Panc1 (cell line): ENCODE measurements around the gene CC2D1B.

Experiments used
- POLR2AphosphoS5 ChIP-seq: IDR thresholded peaks from 2 replicates; pipeline ENCODE4 v1.6.1; 2012; ENCODE audit warnings: mild to moderate bottlenecking, low read depth, low read length, moderate library complexity
- SIN3A ChIP-seq: IDR thresholded peaks from 2 replicates; pipeline ENCODE4 v1.6.1; 2012; ENCODE audit warnings: low read depth, mild to moderate bottlenecking, low read length, moderate library complexity, borderline replicate concordance; ENCODE audit not compliant: insufficient read depth
- TF ChIP-seq, protein P1 (sequence below): fragments of 450-650 bp; IDR thresholded peaks from 2 replicates; pipeline ENCODE4 v1.5.1; 2017; ENCODE audit warnings: mild to moderate bottlenecking
- TF ChIP-seq, protein P2 (sequence below), 2 experiments: IDR thresholded peaks; 2 replicates each; pipeline ENCODE4 v1.6.1; 2011 to 2012; ENCODE audit warnings: low read depth in 2 of 2, control low read depth in 1 of 2, low read length in 1 of 2, mild to moderate bottlenecking in 1 of 2, moderate library complexity in 1 of 2; ENCODE audit not compliant: insufficient read depth in 1 of 2

DNA sequence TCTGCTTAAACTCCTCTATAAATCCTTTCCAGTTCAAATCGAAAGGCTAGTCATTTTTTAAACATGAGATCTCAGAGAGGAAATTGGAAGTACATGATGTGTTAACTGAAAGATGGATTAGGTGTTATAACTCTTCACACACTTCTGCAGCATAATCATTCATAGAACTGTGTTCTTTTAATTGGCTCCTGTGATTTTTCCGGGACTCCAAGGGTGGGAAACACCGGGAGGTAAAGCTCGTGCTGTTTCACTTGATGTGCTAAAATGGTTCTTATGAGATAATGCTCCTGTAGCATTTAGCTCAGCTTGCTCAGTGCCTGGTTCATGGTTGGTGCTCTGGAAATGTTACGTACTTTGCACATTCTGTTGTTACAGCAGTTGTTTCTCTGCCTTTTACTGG, 40.2 kb downstream of the CC2D1B start:
- TF ChIP-seq, protein P1, sequence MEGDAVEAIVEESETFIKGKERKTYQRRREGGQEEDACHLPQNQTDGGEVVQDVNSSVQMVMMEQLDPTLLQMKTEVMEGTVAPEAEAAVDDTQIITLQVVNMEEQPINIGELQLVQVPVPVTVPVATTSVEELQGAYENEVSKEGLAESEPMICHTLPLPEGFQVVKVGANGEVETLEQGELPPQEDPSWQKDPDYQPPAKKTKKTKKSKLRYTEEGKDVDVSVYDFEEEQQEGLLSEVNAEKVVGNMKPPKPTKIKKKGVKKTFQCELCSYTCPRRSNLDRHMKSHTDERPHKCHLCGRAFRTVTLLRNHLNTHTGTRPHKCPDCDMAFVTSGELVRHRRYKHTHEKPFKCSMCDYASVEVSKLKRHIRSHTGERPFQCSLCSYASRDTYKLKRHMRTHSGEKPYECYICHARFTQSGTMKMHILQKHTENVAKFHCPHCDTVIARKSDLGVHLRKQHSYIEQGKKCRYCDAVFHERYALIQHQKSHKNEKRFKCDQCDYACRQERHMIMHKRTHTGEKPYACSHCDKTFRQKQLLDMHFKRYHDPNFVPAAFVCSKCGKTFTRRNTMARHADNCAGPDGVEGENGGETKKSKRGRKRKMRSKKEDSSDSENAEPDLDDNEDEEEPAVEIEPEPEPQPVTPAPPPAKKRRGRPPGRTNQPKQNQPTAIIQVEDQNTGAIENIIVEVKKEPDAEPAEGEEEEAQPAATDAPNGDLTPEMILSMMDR, result no peak
- TF ChIP-seq, protein P2, sequence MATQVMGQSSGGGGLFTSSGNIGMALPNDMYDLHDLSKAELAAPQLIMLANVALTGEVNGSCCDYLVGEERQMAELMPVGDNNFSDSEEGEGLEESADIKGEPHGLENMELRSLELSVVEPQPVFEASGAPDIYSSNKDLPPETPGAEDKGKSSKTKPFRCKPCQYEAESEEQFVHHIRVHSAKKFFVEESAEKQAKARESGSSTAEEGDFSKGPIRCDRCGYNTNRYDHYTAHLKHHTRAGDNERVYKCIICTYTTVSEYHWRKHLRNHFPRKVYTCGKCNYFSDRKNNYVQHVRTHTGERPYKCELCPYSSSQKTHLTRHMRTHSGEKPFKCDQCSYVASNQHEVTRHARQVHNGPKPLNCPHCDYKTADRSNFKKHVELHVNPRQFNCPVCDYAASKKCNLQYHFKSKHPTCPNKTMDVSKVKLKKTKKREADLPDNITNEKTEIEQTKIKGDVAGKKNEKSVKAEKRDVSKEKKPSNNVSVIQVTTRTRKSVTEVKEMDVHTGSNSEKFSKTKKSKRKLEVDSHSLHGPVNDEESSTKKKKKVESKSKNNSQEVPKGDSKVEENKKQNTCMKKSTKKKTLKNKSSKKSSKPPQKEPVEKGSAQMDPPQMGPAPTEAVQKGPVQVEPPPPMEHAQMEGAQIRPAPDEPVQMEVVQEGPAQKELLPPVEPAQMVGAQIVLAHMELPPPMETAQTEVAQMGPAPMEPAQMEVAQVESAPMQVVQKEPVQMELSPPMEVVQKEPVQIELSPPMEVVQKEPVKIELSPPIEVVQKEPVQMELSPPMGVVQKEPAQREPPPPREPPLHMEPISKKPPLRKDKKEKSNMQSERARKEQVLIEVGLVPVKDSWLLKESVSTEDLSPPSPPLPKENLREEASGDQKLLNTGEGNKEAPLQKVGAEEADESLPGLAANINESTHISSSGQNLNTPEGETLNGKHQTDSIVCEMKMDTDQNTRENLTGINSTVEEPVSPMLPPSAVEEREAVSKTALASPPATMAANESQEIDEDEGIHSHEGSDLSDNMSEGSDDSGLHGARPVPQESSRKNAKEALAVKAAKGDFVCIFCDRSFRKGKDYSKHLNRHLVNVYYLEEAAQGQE (IDR thresholded peaks at IDR 0.05; ENCODE audit: insufficient read depth in 1 of 2, low read depth in 2 of 2, low read length in 1 of 2), result no peak
- no peak for TF ChIP-seq SIN3A
- TF ChIP-seq POLR2AphosphoS5, result no peak
